Activated CD4-positive, alpha-beta T cell treated with anti-CD3 and anti-CD28 coated beads, Interleukin-2, amount 50 U/mL, for 16 hours (primary cell): ENCODE results near the gene ATP2A1.
"Not testable (repeated sequence)": the region's sequence is repeated elsewhere in the genome, so short reads cannot be mapped to it uniquely, and the experiment has no call there.

Experiments used
- DNase-seq: peaks from one replicate; pipeline ENCODE4 v3.0.0-alpha.2; 2020

The ATP2A1 gene

GRCh38 chr16:28939825-28940224 is 61.5 kb downstream of the ATP2A1 start:
- DNase-seq: not testable (repeated sequence)

GRCh38 chr16:28943281-28943680 is 65.0 kb downstream of the ATP2A1 start:
- DNase-seq: no peak

GRCh38 chr16:28946681-28947080 is 68.4 kb downstream of the ATP2A1 start:
- DNase-seq: no peak

DNA sequence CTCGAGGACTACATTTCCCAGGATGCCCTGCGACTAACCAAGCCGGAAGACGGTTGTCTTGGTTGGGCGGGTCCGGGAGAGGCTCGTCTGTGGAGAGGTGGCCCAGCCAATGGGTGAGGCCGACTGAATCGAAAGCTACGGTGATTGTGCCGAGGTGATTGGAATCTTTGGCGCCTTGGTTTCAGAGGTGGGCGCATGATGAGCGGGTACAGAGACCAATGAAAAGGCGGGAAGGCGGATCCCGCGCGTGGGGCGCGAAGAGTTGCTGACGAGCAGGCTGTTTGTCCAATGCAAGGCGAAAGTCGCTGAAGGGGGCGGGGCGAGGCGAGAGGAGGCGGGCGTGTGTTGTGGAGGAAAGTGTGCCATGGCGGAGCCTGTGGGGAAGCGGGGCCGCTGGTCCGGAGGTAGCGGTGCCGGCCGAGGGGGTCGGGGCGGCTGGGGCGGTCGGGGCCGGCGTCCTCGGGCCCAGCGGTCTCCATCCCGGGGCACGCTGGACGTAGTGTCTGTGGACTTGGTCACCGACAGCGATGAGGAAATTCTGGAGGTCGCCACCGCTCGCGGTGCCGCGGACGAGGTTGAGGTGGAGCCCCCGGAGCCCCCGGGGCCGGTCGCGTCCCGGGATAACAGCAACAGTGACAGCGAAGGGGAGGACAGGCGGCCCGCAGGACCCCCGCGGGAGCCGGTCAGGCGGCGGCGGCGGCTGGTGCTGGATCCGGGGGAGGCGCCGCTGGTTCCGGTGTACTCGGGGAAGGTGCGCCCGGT is 72.5 kb downstream of the ATP2A1 start, which contains the start of gene NFATC2IP:
Gene NFATC2IP, plus strand, starts transcription at position 290 of the 762 bp plus-strand sequence. Its CDS starts 75 bp downstream, at position 365.
- peak; percentile 100 for DNase-seq

- DNase-seq: peak; percentile 52
Observed at GRCh38 chr16:28951410-28951943, 73.2 kb downstream of the ATP2A1 start.
